Spleen (tissue), 7 donors: Measurements from ENCODE around the gene LRMDA.

Experiments
- CTCF ChIP-seq, 11 experiments: fragments of 200-600 bp in 7 of 11; fragments of 450-650 bp in 4 of 11; sonication (generic) in 4 of 11; IDR thresholded peaks in 8 of 11; conservative IDR thresholded peaks in 3 of 11; 1 replicate in 7 of 11; 2 replicates in 4 of 11; pipeline versions ENCODE4 v1.4.0 to v1.8.0; 2016 to 2021; ENCODE audit warnings: antibody characterized with exemption in 11 of 11, inconsistent platforms in 4 of 11, mild to moderate bottlenecking in 1 of 11
- POLR2A ChIP-seq, 3 donors: fragments of 450-650 bp; IDR thresholded peaks; one replicate each; pipeline ENCODE4 v1.5.1; 2017; ENCODE audit warnings: antibody characterized with exemption in 3 of 3, mild to moderate bottlenecking in 1 of 3
- POLR2AphosphoS5 ChIP-seq, 3 donors: sonication (generic); formaldehyde crosslinking; IDR thresholded peaks; one replicate each; pipeline ENCODE4 v1.5.1; 2017; ENCODE audit warnings: antibody characterized with exemption in 3 of 3
- donor health status: DM: no; HTN: no; CAD: no; lungs with moderate emphysema.
- donor health status: DM: no; HTN: no; CAD: no.
- donor health status: DM: no; HTN: no; CAD: no.

GRCh38 chr10:76213876-76214275, 782.5 kb downstream of the LRMDA start:
- TF ChIP-seq CTCF (IDR thresholded peaks at IDR 0.05 in 8 of 11, conservative IDR thresholded peaks at IDR 0.05 in 3 of 11) = no peak
- TF ChIP-seq POLR2A (IDR thresholded peaks at IDR 0.05) = no peak
- TF ChIP-seq POLR2AphosphoS5 (IDR thresholded peaks at IDR 0.05) = no peak
